ENCODE results near the gene LRRN3.
A peak's percentile ranks its signal among the peaks of the same experiment; 100 is the strongest.

The LRRN3 gene

GRCh38 chr7:111086532-111086931 is 4.4 kb upstream of the LRRN3 start:
- no peaks in the 10 kb centered on the region for H3K79me2 ChIP-seq (ENCODE audit: insufficient read depth, low read length)
- TF ChIP-seq, protein P1, sequence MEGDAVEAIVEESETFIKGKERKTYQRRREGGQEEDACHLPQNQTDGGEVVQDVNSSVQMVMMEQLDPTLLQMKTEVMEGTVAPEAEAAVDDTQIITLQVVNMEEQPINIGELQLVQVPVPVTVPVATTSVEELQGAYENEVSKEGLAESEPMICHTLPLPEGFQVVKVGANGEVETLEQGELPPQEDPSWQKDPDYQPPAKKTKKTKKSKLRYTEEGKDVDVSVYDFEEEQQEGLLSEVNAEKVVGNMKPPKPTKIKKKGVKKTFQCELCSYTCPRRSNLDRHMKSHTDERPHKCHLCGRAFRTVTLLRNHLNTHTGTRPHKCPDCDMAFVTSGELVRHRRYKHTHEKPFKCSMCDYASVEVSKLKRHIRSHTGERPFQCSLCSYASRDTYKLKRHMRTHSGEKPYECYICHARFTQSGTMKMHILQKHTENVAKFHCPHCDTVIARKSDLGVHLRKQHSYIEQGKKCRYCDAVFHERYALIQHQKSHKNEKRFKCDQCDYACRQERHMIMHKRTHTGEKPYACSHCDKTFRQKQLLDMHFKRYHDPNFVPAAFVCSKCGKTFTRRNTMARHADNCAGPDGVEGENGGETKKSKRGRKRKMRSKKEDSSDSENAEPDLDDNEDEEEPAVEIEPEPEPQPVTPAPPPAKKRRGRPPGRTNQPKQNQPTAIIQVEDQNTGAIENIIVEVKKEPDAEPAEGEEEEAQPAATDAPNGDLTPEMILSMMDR (IDR thresholded peaks at IDR 0.05; ENCODE audit: borderline replicate concordance, extremely low read depth, low read length, poor library complexity, severe bottlenecking) = no peak
- no peak for TF ChIP-seq EZH2 (IDR thresholded peaks at IDR 0.05; ENCODE audit: borderline replicate concordance, low read depth, low read length, severe bottlenecking)
- no peak overlapping the region for H2AFZ ChIP-seq (ENCODE audit: low read depth, low read length)
- H3K27me3 ChIP-seq (ENCODE audit: insufficient read depth, low read length, poor library complexity) = no peaks in the 10 kb centered on the region
- no peak overlapping the region for H3K4me3 ChIP-seq (ENCODE audit: low read depth in 1 of 2, low read length in 2 of 2)
- no peaks in the 10 kb centered on the region for H3K36me3 ChIP-seq (ENCODE audit: insufficient read depth, low read length)
- no peak overlapping the region for H3K4me2 ChIP-seq (ENCODE audit: insufficient read depth, low read length)
- H3K4me1 ChIP-seq (ENCODE audit: insufficient read depth, low read length) = peaks cover 42% of the 10 kb centered on the region
- no peak overlapping the region for H3K27ac ChIP-seq (ENCODE audit: low read length)
- DNase-seq = no peak
- H3K9me3 ChIP-seq (ENCODE audit: insufficient read depth, low read length, severe bottlenecking) = no peaks in the 10 kb centered on the region
- H3K9ac ChIP-seq (ENCODE audit: low read depth, low read length) = no peak overlapping the region
- no peak for ATAC-seq (ENCODE audit: insufficient read depth, low read depth)
- no peaks in the 10 kb centered on the region for H4K20me1 ChIP-seq (ENCODE audit: insufficient read depth, low read length)

DNA sequence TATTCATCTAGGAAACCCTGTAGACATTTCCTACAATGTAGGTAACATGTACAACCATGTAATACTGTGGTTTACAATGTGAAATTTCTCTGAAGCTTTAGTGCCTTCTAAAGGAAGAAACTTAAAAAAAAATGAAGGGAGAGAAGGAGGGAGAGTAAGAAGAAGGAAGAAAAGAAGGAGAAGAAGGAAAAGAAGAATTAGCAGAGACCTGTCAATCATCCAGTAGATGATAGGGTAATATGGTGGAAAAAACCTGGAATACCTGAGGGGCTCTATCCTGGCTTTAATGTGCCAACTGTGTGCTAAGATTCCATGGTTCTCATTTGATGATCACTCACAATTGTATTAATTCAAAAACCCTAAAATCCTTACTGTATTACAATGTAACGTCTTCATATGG is 2.6 kb upstream of the LRRN3 start:
- Histone ChIP-seq H3K27me3 (ENCODE audit: insufficient read depth, low read length, poor library complexity) (no peaks in the 10 kb centered on the region), H3K36me3 (ENCODE audit: insufficient read depth, low read length) (no peaks in the 10 kb centered on the region), H3K4me2 (ENCODE audit: insufficient read depth, low read length) (no peak overlapping the region), H3K27ac (ENCODE audit: low read length) (no peak overlapping the region), H3K79me2 (ENCODE audit: insufficient read depth, low read length) (no peaks in the 10 kb centered on the region), H3K9me3 (ENCODE audit: insufficient read depth, low read length, severe bottlenecking) (no peaks in the 10 kb centered on the region), H2AFZ (ENCODE audit: low read depth, low read length) (no peak overlapping the region), H3K9ac (ENCODE audit: low read depth, low read length) (no peak overlapping the region), H3K4me1 (ENCODE audit: insufficient read depth, low read length) (peaks cover 36% of the 10 kb centered on the region), H4K20me1 (ENCODE audit: insufficient read depth, low read length) (no peaks in the 10 kb centered on the region), H3K4me3 (ENCODE audit: low read depth in 1 of 2, low read length in 2 of 2) (no peak overlapping the region)
- DNase-seq (no peak), ATAC-seq (ENCODE audit: insufficient read depth, low read depth) (no peak)
- TF ChIP-seq EZH2 (IDR thresholded peaks at IDR 0.05; ENCODE audit: borderline replicate concordance, low read depth, low read length, severe bottlenecking) = no peak
- TF ChIP-seq, protein P1 (IDR thresholded peaks at IDR 0.05; ENCODE audit: borderline replicate concordance, extremely low read depth, low read length, poor library complexity, severe bottlenecking) = no peak

DNA sequence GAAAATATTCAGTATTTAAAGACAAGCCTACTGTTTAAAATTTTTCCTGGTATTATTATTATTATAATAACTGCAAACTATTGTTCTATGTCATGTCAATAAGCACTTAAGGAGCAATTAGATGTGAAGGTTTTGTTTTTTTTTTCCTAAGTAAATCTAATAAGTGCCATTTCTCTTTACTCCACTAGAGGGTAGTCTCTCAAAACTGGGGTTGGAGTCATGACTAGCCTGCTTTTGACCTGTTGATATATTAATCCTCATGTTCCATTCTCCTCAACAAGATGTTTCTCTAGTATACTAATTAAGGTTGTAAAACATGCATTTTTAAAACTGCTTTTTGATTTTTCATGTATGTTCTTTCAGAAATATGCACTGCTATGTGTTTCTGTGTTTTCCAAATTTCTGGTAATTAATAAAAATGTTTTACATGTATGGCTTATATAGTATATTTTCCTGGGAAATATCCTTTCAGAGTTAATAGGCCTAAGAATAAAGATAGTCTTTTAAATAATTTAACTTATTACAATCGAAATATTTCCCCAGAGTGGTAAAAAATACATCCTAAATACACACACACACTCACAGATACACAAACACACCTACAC is 1.0 kb upstream of the LRRN3 start:
- ATAC-seq (ENCODE audit: insufficient read depth, low read depth) (peak; percentile 62; the same call in 2 of the 3 replicates), DNase-seq (no peak)
- no peaks in the 10 kb centered on the region for H3K36me3 ChIP-seq (ENCODE audit: insufficient read depth, low read length)
- H3K27ac ChIP-seq (ENCODE audit: low read length) = no peak overlapping the region
- H3K9me3 ChIP-seq (ENCODE audit: insufficient read depth, low read length, severe bottlenecking) = no peaks in the 10 kb centered on the region
- no peak for TF ChIP-seq EZH2 (IDR thresholded peaks at IDR 0.05; ENCODE audit: borderline replicate concordance, low read depth, low read length, severe bottlenecking)
- TF ChIP-seq, protein P1 (IDR thresholded peaks at IDR 0.05; ENCODE audit: borderline replicate concordance, extremely low read depth, low read length, poor library complexity, severe bottlenecking) = peak; percentile 80
- no peak overlapping the region for H3K4me2 ChIP-seq (ENCODE audit: insufficient read depth, low read length)
- no peaks in the 10 kb centered on the region for H4K20me1 ChIP-seq (ENCODE audit: insufficient read depth, low read length)
- peaks cover 20% of the 10 kb centered on the region for H3K4me1 ChIP-seq (ENCODE audit: insufficient read depth, low read length)
- no peak overlapping the region for H3K4me3 ChIP-seq (ENCODE audit: low read depth in 1 of 2, low read length in 2 of 2)
- H3K79me2 ChIP-seq (ENCODE audit: insufficient read depth, low read length) = no peaks in the 10 kb centered on the region
- no peak overlapping the region for H3K9ac ChIP-seq (ENCODE audit: low read depth, low read length)
- H3K27me3 ChIP-seq (ENCODE audit: insufficient read depth, low read length, poor library complexity) = no peaks in the 10 kb centered on the region
- no peak overlapping the region for H2AFZ ChIP-seq (ENCODE audit: low read depth, low read length)
